Adrenal gland (tissue), 12 donors: ENCODE data around the gene ANK3. TPM values are rescaled to one million over a fixed set of nuclear protein-coding genes. Genes with fewer than 3 reads are reported as not detected.

Experiments
- DNase-seq, 7 donors: peaks; one replicate each; pipeline ENCODE4 v3.0.0-alpha.2; 2019 to 2020
- H3K27ac ChIP-seq, 5 donors: fragments of 200-600 bp; sonication (generic) in 4 of 5; 1 replicate in 3 of 5; 2 replicates in 2 of 5; pipeline versions ENCODE4 v1.5.1 to v1.8.0; 2016 to 2020; ENCODE audit warnings: mild to moderate bottlenecking in 1 of 5
- H3K27me3 ChIP-seq: fragments of 200-600 bp; 2 replicates; pipeline ENCODE4 v1.8.0; 2021
- H3K36me3 ChIP-seq, 2 donors: fragments of 200-600 bp; replicated peaks in 1 of 2; 1 replicate in 1 of 2; 2 replicates in 1 of 2; pipeline versions ENCODE4 v1.5.1 to v1.8.0; 2018 to 2022
- H3K4me1 ChIP-seq, 2 donors: fragments of 200-600 bp; replicated peaks in 1 of 2; 1 replicate in 1 of 2; 2 replicates in 1 of 2; pipeline versions ENCODE4 v1.5.1 to v1.8.0; 2018 to 2021
- H3K4me3 ChIP-seq, 4 donors: fragments of 200-600 bp; sonication (generic) in 3 of 4; one replicate each; pipeline ENCODE4 v1.5.1; 2016 to 2018
- H3K9me3 ChIP-seq, 3 donors: fragments of 200-600 bp; sonication (generic) in 1 of 3; replicated peaks in 1 of 3; 1 replicate in 2 of 3; 2 replicates in 1 of 3; pipeline versions ENCODE4 v1.5.1 to v1.8.0; 2016 to 2021
- CTCF ChIP-seq, 6 experiments: fragments of 450-650 bp in 4 of 6; fragments of 200-600 bp in 2 of 6; sonication (generic) in 1 of 6; IDR thresholded peaks; 1 replicate in 5 of 6; 2 replicates in 1 of 6; pipeline versions ENCODE4 v1.5.1 to v1.8.0; 2016 to 2021; ENCODE audit warnings: antibody characterized with exemption in 6 of 6, mild to moderate bottlenecking in 2 of 6, moderate library complexity in 1 of 6
- POLR2A ChIP-seq, 2 donors: fragments of 450-650 bp; IDR thresholded peaks; one replicate each; pipeline ENCODE4 v1.6.1; 2017; ENCODE audit warnings: antibody characterized with exemption in 2 of 2, mild to moderate bottlenecking in 2 of 2, moderate library complexity in 1 of 2
- whole genome bisulfite sequencing, 4 donors: extraction: QIAGEN DNeasy Blood & Tissue Kit in 2 of 4; methylation state at CpG; one replicate each; pipeline versions ENCODE4 v1.1.5 to v1.1.7; 2013 to 2017; 5-methylcytosine and 5-hydroxymethylcytosine counted together
- intact Hi-C, 2 donors: fragments of 100-400 bp; cut with DNase I; formaldehyde crosslinking; loops; one replicate each; pipeline versions ENCODE4 v1.14.1 to v1.15.0; 2022 to 2023
- polyA plus RNA-seq, 3 donors: library from polyadenylated mRNA; stranded (reverse); fragments of 200-250 nt in 2 of 3; fragments of 350-450 nt in 1 of 3; fragmentation: Illumina TruSeq in 1 of 3; extraction: RNeasy Lipid Tissue Mini Kit (QIAGEN cat#74804) in 1 of 3; gene quantifications; one replicate each; pipeline ENCODE4 v1.2.3, GENCODE V29; 2013 to 2014
- total RNA-seq, 9 donors: library from RNA; depleted of rRNA in 4 of 9; stranded (reverse); fragments of >200 nt in 4 of 9; fragments of 120-200 nt in 1 of 9; fragmentation: NEBNext Ultra II Directional in 1 of 9; extraction: Animal tissue kit (Norgen Biotek cat#: 25700) in 1 of 9; gene quantifications; one replicate each; pipeline versions ENCODE4 v1.1.0 to v1.2.4, GENCODE V29; 2013 to 2023
- donor health status: healthy with polysubstance abuse.
- donor health status: Bipolar disorder and iron deficiency.
- donor health status: DM: yes; HTN: yes; CAD: no.
- donor health status: DM: no; HTN: no; CAD: no.
- donor health status: DM: no; HTN: no; CAD: no.
- donor health status: DM: yes; HTN: yes; CAD: no.

The ANK3 gene
- total and polyA plus RNA-seq, 12 donors, result 2.6 to 48.1 (median 15.2) TPM

- intact Hi-C loops, result no loop called here
- Histone ChIP-seq H3K27me3 (no peaks in the 10 kb centered on the region), H3K36me3 (no peaks in the 10 kb centered on the region), H3K9me3 (no peaks in the 10 kb centered on the region), H3K4me1 (no peaks in the 10 kb centered on the region), H3K27ac (no peak overlapping the region), H3K4me3 (no peak overlapping the region)
- TF ChIP-seq POLR2A (IDR thresholded peaks at IDR 0.05) (no peak), CTCF (IDR thresholded peaks at IDR 0.05) (no peak)
- DNase-seq, result no peak
These were observed 158.8 kb downstream of the ANK3 start for GRCh38 chr10:60230892-60231291.

- intact Hi-C loops, result no loop called here
- H3K9me3 ChIP-seq, result no peaks in the 10 kb centered on the region
- TF ChIP-seq CTCF (IDR thresholded peaks at IDR 0.05) (no peak), POLR2A (IDR thresholded peaks at IDR 0.05) (no peak)
- no peak overlapping the region for H3K4me3 ChIP-seq
- H3K27ac ChIP-seq, result no peak overlapping the region
- H3K4me1 ChIP-seq, result no peaks in the 10 kb centered on the region
- no peaks in the 10 kb centered on the region for H3K27me3 ChIP-seq
- no peak for DNase-seq
- WGBS, 4 donors, result 52 to 76% (median 68%) methylated on average over 8 of the region's 8 CpGs
- no peaks in the 10 kb centered on the region for H3K36me3 ChIP-seq
These were observed 165.5 kb downstream of the ANK3 start for GRCh38 chr10:60224066-60224705.

GRCh38 chr10:60222047-60222446, 167.6 kb downstream of the ANK3 start:
- Histone ChIP-seq H3K27ac (no peak overlapping the region), H3K36me3 (no peaks in the 10 kb centered on the region), H3K4me1 (no peaks in the 10 kb centered on the region), H3K9me3 (no peaks in the 10 kb centered on the region), H3K4me3 (no peak overlapping the region), H3K27me3 (no peaks in the 10 kb centered on the region)
- DNase-seq, result no peak
- 64 to 80% (median 72%) methylated on average over 3 of the region's 3 CpGs for WGBS, 4 donors
- TF ChIP-seq POLR2A (IDR thresholded peaks at IDR 0.05), result no peak
- no peak for TF ChIP-seq CTCF (IDR thresholded peaks at IDR 0.05)
- intact Hi-C loops, result no loop called here

- H3K9me3 ChIP-seq, result no peaks in the 10 kb centered on the region
- TF ChIP-seq CTCF (IDR thresholded peaks at IDR 0.05), result no peak
- intact Hi-C loops, result no loop called here
- no peak overlapping the region for H3K27ac ChIP-seq
- no peaks in the 10 kb centered on the region for H3K4me1 ChIP-seq
- 75 to 82% (median 81%) methylated on average over 1 of the region's 1 CpG for WGBS, 4 donors
- no peaks in the 10 kb centered on the region for H3K27me3 ChIP-seq
- no peak for DNase-seq
- H3K4me3 ChIP-seq, result no peak overlapping the region
- no peaks in the 10 kb centered on the region for H3K36me3 ChIP-seq
These were observed 177.5 kb downstream of the ANK3 start for GRCh38 chr10:60212195-60212594.
